Endothelial cell of umbilical vein (primary cell): ENCODE data around the gene SCLT1. TPM values are rescaled to one million over a fixed set of nuclear protein-coding genes. Genes with fewer than 3 reads are reported as not detected.

Source experiments
- BruUV-seq: library from RNA; stranded (reverse); fragments of 400-500 nt; replicated peaks from 2 replicates; lab custom pipeline; 2021; lab: Mats Ljungman, UMichigan
- CTCF ChIA-PET: fragments of 300-600, 350-600 bp; sonication (Branson Sonifier 250); formaldehyde crosslinking; loops from one replicate; lab custom pipeline; 2021; ENCODE audit warnings: antibody characterized with exemption, inconsistent platforms; lab: Charles Lee
- POLR2A ChIA-PET: fragments of 300-600, 350-600 bp; sonication (Branson Sonifier 250); formaldehyde crosslinking; loops from one replicate; lab custom pipeline; 2021; ENCODE audit warnings: antibody characterized with exemption, inconsistent platforms; lab: Charles Lee
- DNase-seq: peaks from one replicate; pipeline ENCODE4 v3.0.0-alpha.2; 2011; ENCODE audit warnings: low read depth, low spot score
- FAIRE-seq: peaks from 2 replicates; lab custom pipeline; 2011; peaks lifted over from hg19 to GRCh38; lab: Jason Lieb, UNC
- H2AFZ ChIP-seq: 2 replicates; pipeline ENCODE4 v1.6.0; 2012; ENCODE audit warnings: low read depth, low read length, control low read depth, inconsistent platforms
- H3K27ac ChIP-seq: 2 replicates; pipeline ENCODE4 v1.5.1; 2011; ENCODE audit warnings: low read depth, mild to moderate bottlenecking, control low read depth, low read length, moderate library complexity; ENCODE audit not compliant: insufficient read depth
- H3K27me3 ChIP-seq, 2 experiments: 2 replicates each; pipeline versions ENCODE4 v1.6.0 to v1.6.1; 2011; ENCODE audit warnings: low read length in 2 of 2, mixed read lengths in 1 of 2; ENCODE audit not compliant: control insufficient read depth in 2 of 2, insufficient read depth in 2 of 2
- H3K36me3 ChIP-seq, 2 experiments: 2 replicates in 1 of 2; 3 replicates in 1 of 2; pipeline ENCODE4 v1.5.1; 2011; ENCODE audit warnings: low read length in 2 of 2, mild to moderate bottlenecking in 1 of 2, moderate library complexity in 1 of 2; ENCODE audit not compliant: control insufficient read depth in 2 of 2, insufficient read depth in 2 of 2; ENCODE audit errors: extremely low read depth in 1 of 2
- H3K4me1 ChIP-seq: 3 replicates; pipeline ENCODE4 v1.5.1; 2011; ENCODE audit warnings: mild to moderate bottlenecking, low read length; ENCODE audit not compliant: control insufficient read depth, insufficient read depth; ENCODE audit errors: extremely low read depth
- H3K4me2 ChIP-seq: 2 replicates; pipeline ENCODE4 v1.6.1; 2011; ENCODE audit warnings: low read length, control low read depth, mixed read lengths; ENCODE audit not compliant: insufficient read depth
- H3K4me3 ChIP-seq, 3 experiments: fragments of 200-600 bp in 1 of 3; sonication (generic), shearing (Covaris generic) in 1 of 3; replicated peaks in 1 of 3; 2 replicates each; pipeline ENCODE4 v1.5.1; 2011 to 2016; ENCODE audit warnings: control low read depth in 3 of 3, low read length in 3 of 3, mild to moderate bottlenecking in 2 of 3, inconsistent platforms in 1 of 3, low read depth in 1 of 3, moderate library complexity in 1 of 3; ENCODE audit not compliant: insufficient read depth in 1 of 3
- H3K79me2 ChIP-seq: 2 replicates; pipeline ENCODE4 v1.6.0; 2012; ENCODE audit warnings: low read length, inconsistent platforms; ENCODE audit not compliant: control insufficient read depth, insufficient read depth
- H3K9ac ChIP-seq: replicated peaks from 2 replicates; pipeline ENCODE3; 2011; ENCODE audit warnings: low read length, control low read depth; ENCODE audit not compliant: insufficient read depth; ENCODE audit errors: extremely low read depth
- H3K9me1 ChIP-seq: replicated peaks from 3 replicates; pipeline ENCODE4 v1.6.0; 2011; ENCODE audit warnings: mild to moderate bottlenecking, low read length; ENCODE audit not compliant: control insufficient read depth, insufficient read depth; ENCODE audit errors: extremely low read depth
- H3K9me3 ChIP-seq: replicated peaks from 2 replicates; pipeline ENCODE4 v1.5.1; 2012; ENCODE audit warnings: low read length, inconsistent platforms; ENCODE audit not compliant: control insufficient read depth, insufficient read depth
- H4K20me1 ChIP-seq: replicated peaks from 2 replicates; pipeline ENCODE3; 2011; ENCODE audit warnings: mild to moderate bottlenecking, low read length; ENCODE audit not compliant: control insufficient read depth, insufficient read depth; ENCODE audit errors: extremely low read depth
- CTCF ChIP-seq, 2 donors: IDR thresholded peaks; 1 replicate in 1 of 2; 2 replicates in 1 of 2; pipeline ENCODE4 v1.5.1; 2011; ENCODE audit warnings: low read length in 2 of 2, mild to moderate bottlenecking in 2 of 2, moderate library complexity in 2 of 2, control low read depth in 1 of 2, inconsistent platforms in 1 of 2, low read depth in 1 of 2; ENCODE audit not compliant: insufficient read depth in 1 of 2; ENCODE audit errors: extremely low read depth in 1 of 2
- EZH2 ChIP-seq: IDR thresholded peaks from 2 replicates; pipeline ENCODE4 v1.6.1; 2012; ENCODE audit warnings: borderline replicate concordance, low read depth, mild to moderate bottlenecking, moderate library complexity, low read length, inconsistent platforms; ENCODE audit not compliant: severe bottlenecking
- FOS ChIP-seq: IDR thresholded peaks from 2 replicates; pipeline ENCODE4 v1.6.1; 2011; ENCODE audit warnings: mild to moderate bottlenecking, low read length, moderate library complexity, borderline replicate concordance; ENCODE audit not compliant: insufficient read depth
- GATA2 ChIP-seq: IDR thresholded peaks from 2 replicates; pipeline ENCODE4 v1.7.0; 2011; ENCODE audit warnings: low read depth, mild to moderate bottlenecking, moderate library complexity, mixed read lengths, low read length; ENCODE audit not compliant: insufficient read length, insufficient read depth
- JUN ChIP-seq: IDR thresholded peaks from 2 replicates; pipeline ENCODE4 v1.6.1; 2011; ENCODE audit warnings: borderline replicate concordance, low read depth; ENCODE audit not compliant: insufficient read length, insufficient read depth
- MYC ChIP-seq: IDR thresholded peaks from one replicate; pipeline ENCODE4 v1.6.1; 2011; ENCODE audit warnings: mild to moderate bottlenecking, low read depth, low read length
- POLR2A ChIP-seq: IDR thresholded peaks from 2 replicates; pipeline ENCODE4 v1.6.1; 2012; ENCODE audit warnings: low read depth, mild to moderate bottlenecking, control low read depth, low read length
- POLR2AphosphoS5 ChIP-seq: IDR thresholded peaks from 2 replicates; pipeline ENCODE4 v1.6.1; 2012; ENCODE audit warnings: low read depth, mild to moderate bottlenecking, control low read depth, low read length, moderate library complexity; ENCODE audit not compliant: insufficient read depth
- dilution Hi-C: fragments of 300-500 bp; cut with MboI; formaldehyde crosslinking; loops from one replicate; pipeline ENCODE4 v1.15.0; 2019; ENCODE audit warnings: low sequenced_read_pairs; ENCODE audit not compliant: extremely low pct_ligation_motif_present
- intact Hi-C: fragments of 100-400 bp; cut with micrococcal nuclease; formaldehyde crosslinking; loops from one replicate; pipeline ENCODE4 v1.10.0; 2022
- polyA plus RNA-seq, 4 experiments: library from polyadenylated mRNA; depleted of rRNA in 3 of 4; stranded (reverse) in 3 of 4; unstranded in 1 of 4; fragments of >200 nt; gene quantifications; 2 replicates each; pipeline versions ENCODE4 v1.2.1 to v1.2.3, GENCODE V29; 2011 to 2012; ENCODE audit warnings: missing spikeins in 1 of 4
- total RNA-seq: library from RNA; stranded (reverse); gene quantifications from 2 replicates; pipeline ENCODE4 v1.2.3, GENCODE V29; 2021

The SCLT1 gene
- total and polyA plus RNA-seq, 2 donors (not counting 3 experiments of a cell fraction or from before 2014, with no cell fraction given), result 3.2 to 14.0 TPM

DNA sequence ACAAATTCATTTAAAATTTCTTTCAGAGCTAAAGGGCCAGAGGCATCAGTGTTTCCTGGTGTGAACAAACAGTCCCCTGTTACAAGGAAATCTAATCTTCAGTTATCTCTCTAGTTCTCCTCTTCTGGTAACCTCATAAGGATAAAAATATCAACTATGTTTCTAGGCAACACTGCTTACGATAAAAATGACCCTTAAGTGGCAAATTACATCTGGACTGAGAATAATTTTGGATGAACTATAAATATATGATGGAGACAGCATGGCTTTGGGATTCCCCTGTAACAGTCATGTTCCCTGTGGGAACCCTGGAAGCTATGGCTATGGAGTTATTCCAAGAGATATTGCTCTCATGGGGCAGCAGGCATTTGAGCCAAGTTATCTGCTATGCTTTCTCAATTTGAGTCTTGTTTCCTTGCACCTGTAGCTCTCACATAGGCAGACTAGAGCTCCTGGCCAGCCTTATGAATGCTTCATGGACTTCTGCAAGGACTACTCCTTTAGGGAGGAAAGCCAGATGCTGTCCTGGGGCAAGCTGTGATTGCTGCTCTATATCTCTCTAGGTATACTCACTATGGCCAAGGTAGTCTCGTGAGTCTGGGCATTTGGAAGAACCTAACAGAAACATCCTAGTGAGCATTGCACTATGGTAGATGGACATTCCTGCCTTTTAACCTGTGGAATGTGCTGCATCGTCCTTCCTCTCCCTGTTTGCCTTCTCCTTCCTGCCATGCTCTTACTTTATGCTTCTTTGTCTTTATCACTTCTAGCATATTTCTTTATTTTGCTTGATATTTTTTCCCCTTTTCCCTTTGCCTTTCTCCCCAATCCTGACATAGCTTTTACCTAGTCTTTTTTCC is 16.9 kb upstream of the SCLT1 start:
- H3K27ac ChIP-seq, result no peak overlapping the region
- H2AFZ ChIP-seq, result no peak overlapping the region
- ChIA-PET POLR2A (no interaction called here), CTCF (no interaction called here)
- no peak overlapping the region for H3K4me2 ChIP-seq
- H3K79me2 ChIP-seq, result no peaks in the 10 kb centered on the region
- H3K9me1 ChIP-seq, result no peaks in the 10 kb centered on the region
- H3K4me1 ChIP-seq, result no peaks in the 10 kb centered on the region
- H4K20me1 ChIP-seq, result no peaks in the 10 kb centered on the region
- FAIRE-seq (no peak), DNase-seq (no peak)
- no peaks in the 10 kb centered on the region for H3K9me3 ChIP-seq
- H3K27me3 ChIP-seq, result no peaks in the 10 kb centered on the region
- no peaks in the 10 kb centered on the region for H3K36me3 ChIP-seq
- no peak for TF ChIP-seq MYC
- TF ChIP-seq JUN, result no peak
- no peak overlapping the region for H3K4me3 ChIP-seq
- dilution Hi-C loops, result no loop called here
- intact Hi-C loops, result no loop called here
- no TSS peak for BruUV-seq
- no peak overlapping the region for H3K9ac ChIP-seq

DNA sequence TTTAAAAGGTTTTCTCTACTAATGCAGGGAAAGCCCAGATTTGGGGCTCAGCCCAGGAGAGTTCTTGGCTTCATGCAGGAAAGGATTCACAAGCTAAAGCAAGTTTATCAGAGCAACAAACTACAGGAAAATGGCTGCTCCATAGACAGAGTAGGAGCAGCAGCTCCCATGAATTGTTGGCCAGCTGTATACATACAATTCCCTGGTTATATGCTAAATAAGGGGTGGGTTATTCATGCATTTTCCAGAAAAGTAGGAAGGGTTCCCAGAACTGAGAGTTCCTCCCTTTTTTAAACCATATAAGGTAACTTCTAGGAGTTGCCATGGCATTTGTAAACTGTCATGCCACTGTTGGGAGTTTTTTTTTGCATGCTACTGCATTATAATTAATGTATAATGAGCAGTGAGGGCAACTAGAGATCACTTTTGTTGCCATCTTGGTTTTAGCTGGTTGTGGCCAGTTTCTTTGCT is 5.2 kb upstream of the SCLT1 start:
- DNase-seq, result no peak
- dilution Hi-C loops, result no loop called here
- H2AFZ ChIP-seq, result no peak overlapping the region

More for the DNA sequence above, 5.2 kb upstream of the SCLT1 start:
- FAIRE-seq, result no peak
- H3K4me2 ChIP-seq, result no peak overlapping the region
- ChIA-PET CTCF (no interaction called here), POLR2A (no interaction called here)
- H3K27me3 ChIP-seq, result no peaks in the 10 kb centered on the region
- TF ChIP-seq POLR2AphosphoS5 (no peak), EZH2 (no peak), MYC (no peak), GATA2 (no peak), CTCF (IDR thresholded peaks at IDR 0.05; ENCODE audit: extremely low read depth in 1 of 2, insufficient read depth in 1 of 2, low read depth in 1 of 2, low read length in 2 of 2) (no peak), POLR2A (no peak), FOS (no peak), JUN (no peak)
- H3K9ac ChIP-seq, result no peak overlapping the region
- H3K9me1 ChIP-seq, result no peaks in the 10 kb centered on the region
- peaks cover 10% of the 10 kb centered on the region for H3K4me1 ChIP-seq
- H3K9me3 ChIP-seq, result no peaks in the 10 kb centered on the region
- H3K4me3 ChIP-seq, result no peak overlapping the region
- no peaks in the 10 kb centered on the region for H3K36me3 ChIP-seq
- H3K27ac ChIP-seq, result no peak overlapping the region
- H4K20me1 ChIP-seq, result no peaks in the 10 kb centered on the region
- no peaks in the 10 kb centered on the region for H3K79me2 ChIP-seq
- no TSS peak for BruUV-seq
- intact Hi-C loops, result loop anchor here (10.0 kb wide), 1 partner anchor 574 kb away; no protein-coding TSS in a partner anchor
